GM12873 (cell line): ENCODE data around the gene AMPD2.

Experiments
- TF ChIP-seq, protein P1 (sequence below): IDR thresholded peaks from 2 replicates; pipeline ENCODE4 v1.5.1; 2012; ENCODE audit warnings: low read depth, mild to moderate bottlenecking, moderate library complexity, low read length, control low read depth; ENCODE audit not compliant: insufficient read depth; ENCODE audit errors: missing control alignments

The AMPD2 gene

GRCh38 chr1:109628540-109629321 lies 9.1 kb downstream of the AMPD2 start:
- TF ChIP-seq, protein P1, sequence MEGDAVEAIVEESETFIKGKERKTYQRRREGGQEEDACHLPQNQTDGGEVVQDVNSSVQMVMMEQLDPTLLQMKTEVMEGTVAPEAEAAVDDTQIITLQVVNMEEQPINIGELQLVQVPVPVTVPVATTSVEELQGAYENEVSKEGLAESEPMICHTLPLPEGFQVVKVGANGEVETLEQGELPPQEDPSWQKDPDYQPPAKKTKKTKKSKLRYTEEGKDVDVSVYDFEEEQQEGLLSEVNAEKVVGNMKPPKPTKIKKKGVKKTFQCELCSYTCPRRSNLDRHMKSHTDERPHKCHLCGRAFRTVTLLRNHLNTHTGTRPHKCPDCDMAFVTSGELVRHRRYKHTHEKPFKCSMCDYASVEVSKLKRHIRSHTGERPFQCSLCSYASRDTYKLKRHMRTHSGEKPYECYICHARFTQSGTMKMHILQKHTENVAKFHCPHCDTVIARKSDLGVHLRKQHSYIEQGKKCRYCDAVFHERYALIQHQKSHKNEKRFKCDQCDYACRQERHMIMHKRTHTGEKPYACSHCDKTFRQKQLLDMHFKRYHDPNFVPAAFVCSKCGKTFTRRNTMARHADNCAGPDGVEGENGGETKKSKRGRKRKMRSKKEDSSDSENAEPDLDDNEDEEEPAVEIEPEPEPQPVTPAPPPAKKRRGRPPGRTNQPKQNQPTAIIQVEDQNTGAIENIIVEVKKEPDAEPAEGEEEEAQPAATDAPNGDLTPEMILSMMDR = no peak

GRCh38 chr1:109629372-109630030 lies 9.9 kb downstream of the AMPD2 start:
- TF ChIP-seq, protein P1 = no peak

- TF ChIP-seq, protein P1 = peak; percentile 24
Measured at GRCh38 chr1:109630081-109630897, 10.7 kb downstream of the AMPD2 start.

DNA sequence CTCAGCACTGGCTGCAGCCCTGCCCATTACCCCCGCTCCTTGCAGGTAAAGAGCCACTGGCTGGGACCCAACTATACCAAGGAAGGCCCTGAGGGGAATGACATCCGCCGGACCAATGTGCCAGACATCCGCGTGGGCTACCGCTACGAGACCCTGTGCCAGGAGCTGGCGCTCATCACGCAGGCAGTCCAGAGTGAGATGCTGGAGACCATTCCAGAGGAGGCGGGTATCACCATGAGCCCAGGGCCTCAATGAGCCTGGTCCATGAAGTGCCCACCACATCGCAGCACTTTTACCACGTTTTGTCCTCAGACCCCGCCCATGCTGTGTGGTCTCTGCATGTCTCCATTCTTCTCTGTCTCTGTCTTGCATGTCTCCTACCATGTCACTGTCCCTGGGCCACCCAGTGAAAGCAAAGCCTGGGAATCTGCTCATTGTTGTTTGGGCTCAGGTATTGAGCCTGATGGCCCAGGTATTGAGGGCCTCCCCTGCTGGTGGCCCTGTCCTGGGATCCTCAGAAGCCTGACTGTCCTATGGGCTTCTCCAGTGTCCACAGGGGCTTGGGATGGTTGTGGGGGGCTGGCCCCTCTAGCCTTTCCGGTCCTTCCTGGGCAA lies 11.4 kb downstream of the AMPD2 start:
- TF ChIP-seq, protein P1 = no peak

DNA sequence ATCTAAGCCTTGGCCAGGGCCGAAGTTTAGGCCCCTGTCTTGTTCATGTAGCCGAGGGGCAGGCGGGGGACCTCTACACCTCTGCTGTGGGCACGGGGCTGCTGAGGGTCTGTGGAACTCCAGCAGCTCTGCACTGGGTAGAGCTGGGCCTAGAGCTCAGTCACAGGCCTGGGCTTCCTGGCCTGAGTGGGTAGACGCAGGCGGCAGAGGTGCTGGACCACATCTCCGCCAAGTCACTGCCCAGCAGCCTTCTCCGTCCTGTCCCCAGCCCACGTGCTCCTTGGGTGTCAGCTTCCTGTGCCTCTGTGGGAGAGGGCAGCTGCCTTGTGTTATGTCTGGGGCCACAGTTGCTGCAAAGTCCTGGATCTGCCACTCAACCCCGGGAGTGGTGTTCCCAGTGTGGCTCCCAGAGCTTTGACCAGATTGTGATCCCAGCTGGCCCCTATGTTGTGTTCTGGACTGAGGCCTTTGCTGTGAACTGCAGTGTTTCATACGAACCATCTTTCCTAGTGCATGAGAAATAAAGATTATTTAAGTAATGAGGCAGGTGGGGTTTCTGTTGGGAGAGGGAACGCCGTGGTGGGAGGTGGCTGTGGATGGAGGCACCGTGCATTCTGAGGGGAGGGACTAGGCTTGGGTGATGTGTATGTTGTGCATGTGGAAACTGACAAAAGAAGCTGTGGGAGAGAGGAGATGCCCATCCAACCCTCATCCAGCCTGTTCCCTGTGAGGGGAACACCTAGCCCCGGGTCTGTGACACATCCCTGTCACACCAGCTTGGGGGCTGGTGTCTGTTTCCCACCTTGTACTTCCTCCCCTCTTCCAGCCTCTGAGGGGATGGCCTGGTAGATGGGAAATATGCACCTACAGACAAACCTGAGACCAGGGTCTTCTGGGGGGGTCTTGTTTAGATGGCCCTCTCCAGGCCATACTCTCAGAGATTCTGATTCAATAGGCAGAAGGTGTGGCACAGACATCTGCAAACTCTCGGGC lies 12.2 kb downstream of the AMPD2 start:
- TF ChIP-seq, protein P1 = no peak

DNA sequence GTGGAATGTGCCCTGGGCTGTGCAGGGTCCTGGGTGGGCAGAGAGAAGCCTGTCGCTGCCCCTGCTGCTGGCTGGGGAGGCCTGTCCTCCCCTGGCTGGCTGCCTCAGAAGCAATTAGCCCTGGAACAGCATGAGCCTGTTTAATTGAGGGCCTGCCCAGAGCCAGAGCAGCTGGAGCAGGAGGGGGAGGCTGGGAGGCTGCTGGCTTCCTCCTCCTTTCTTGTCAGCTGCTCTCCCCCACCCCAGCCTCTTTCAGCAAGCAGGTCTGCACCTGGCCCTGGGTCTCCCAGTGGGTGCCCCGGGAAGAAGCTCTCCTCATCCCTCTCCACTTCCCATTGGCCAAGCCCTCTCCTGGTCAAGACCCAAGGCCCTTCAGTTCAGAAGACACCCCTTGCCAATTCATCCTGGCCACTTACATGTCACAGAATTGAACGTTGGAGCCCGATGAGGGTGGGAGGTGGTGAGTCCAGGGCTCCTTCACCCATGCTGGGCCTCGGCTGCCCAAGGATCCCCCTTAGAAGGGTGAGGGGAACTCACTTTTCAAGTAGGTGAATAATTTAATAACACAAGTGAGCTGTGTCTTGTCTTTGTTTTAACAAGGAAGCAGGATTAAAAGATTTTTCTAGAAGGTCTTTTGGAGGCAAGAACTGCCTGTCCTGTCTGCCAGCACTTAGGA lies 13.2 kb downstream of the AMPD2 start:
- TF ChIP-seq, protein P1 = no peak
